Measurements from ENCODE around the gene ZNF804B.

Gene ZNF804B

GRCh38 chr7:89265631-89266030 lies 506.1 kb downstream of the ZNF804B start:
- no peak for DNase-seq (ENCODE audit: low read depth)

GRCh38 chr7:89283302-89283701 lies 523.8 kb downstream of the ZNF804B start:
- DNase-seq (ENCODE audit: low read depth) = no peak

- DNase-seq (ENCODE audit: low read depth) = no peak
Observed at GRCh38 chr7:89308535-89308934, 549.0 kb downstream of the ZNF804B start.

GRCh38 chr7:89311886-89312285 lies 552.4 kb downstream of the ZNF804B start:
- no peak for DNase-seq (ENCODE audit: low read depth)

GRCh38 chr7:89312551-89312950 lies 553.1 kb downstream of the ZNF804B start:
- DNase-seq (ENCODE audit: low read depth) = no peak

- no peak for DNase-seq (ENCODE audit: low read depth)
Observed at GRCh38 chr7:89316584-89317251, 557.2 kb downstream of the ZNF804B start.

- DNase-seq (ENCODE audit: low read depth) = no peak
Observed at GRCh38 chr7:89332026-89332425, 572.5 kb downstream of the ZNF804B start.

GRCh38 chr7:89334797-89335196 lies 575.3 kb downstream of the ZNF804B start:
- DNase-seq (ENCODE audit: low read depth) = no peak

- no peak for DNase-seq (ENCODE audit: low read depth)
Observed at GRCh38 chr7:89335490-89335889, 576.0 kb downstream of the ZNF804B start.

GRCh38 chr7:89336121-89336520 lies 576.6 kb downstream of the ZNF804B start:
- DNase-seq (ENCODE audit: low read depth) = no peak

GRCh38 chr7:89339748-89340147 lies 580.2 kb downstream of the ZNF804B start:
- no peak for DNase-seq (ENCODE audit: low read depth)

GRCh38 chr7:89357121-89357520 lies 597.6 kb downstream of the ZNF804B start:
- DNase-seq (ENCODE audit: low read depth) = no peak

GRCh38 chr7:89377219-89377618 lies 617.7 kb downstream of the ZNF804B start:
- no peak for DNase-seq (ENCODE audit: low read depth)

- DNase-seq (ENCODE audit: low read depth) = no peak
Observed at GRCh38 chr7:89385411-89385810, 625.9 kb downstream of the ZNF804B start.
